H9 (cell line): ENCODE results near the gene TYK2. TPM values are rescaled to one million over a fixed set of nuclear protein-coding genes. Genes with fewer than 3 reads are reported as not detected.
A peak's percentile ranks its signal among the peaks of the same experiment; 100 is the strongest.

Source experiments
- DNase-seq: peaks from one replicate; pipeline ENCODE4 v3.0.0-alpha.2; 2017
- H2AFZ ChIP-seq: one replicate; pipeline ENCODE4 v1.6.1; 2013; ENCODE audit warnings: mild to moderate bottlenecking, low read length, control low read depth, moderate library complexity
- H2AK5ac ChIP-seq: 2 replicates; pipeline ENCODE4 v1.6.1; 2013; ENCODE audit warnings: low read length, control low read depth, mixed read lengths; ENCODE audit not compliant: insufficient read length
- H2BK120ac ChIP-seq: one replicate; pipeline ENCODE4 v1.6.1; 2013; ENCODE audit warnings: low read depth, mild to moderate bottlenecking, low read length, control low read depth, inconsistent platforms; ENCODE audit not compliant: poor library complexity, severe bottlenecking
- H2BK12ac ChIP-seq: 2 replicates; pipeline ENCODE4 v1.6.1; 2013; ENCODE audit warnings: low read length, control low read depth, mixed read lengths, low read depth; ENCODE audit not compliant: insufficient read length
- H2BK15ac ChIP-seq: 2 replicates; pipeline ENCODE4 v1.6.1; 2013; ENCODE audit warnings: low read depth, low read length, control low read depth
- H2BK20ac ChIP-seq: one replicate; pipeline ENCODE4 v1.6.1; 2013; ENCODE audit warnings: low read depth, mild to moderate bottlenecking, low read length, control low read depth, inconsistent platforms; ENCODE audit not compliant: poor library complexity, severe bottlenecking
- H2BK5ac ChIP-seq: 2 replicates; pipeline ENCODE4 v1.6.1; 2013; ENCODE audit warnings: low read length, control low read depth, mixed read lengths; ENCODE audit not compliant: insufficient read length
- H3K14ac ChIP-seq: 2 replicates; pipeline ENCODE4 v1.6.1; 2013; ENCODE audit warnings: low read length, control low read depth; ENCODE audit not compliant: insufficient read depth
- H3K18ac ChIP-seq: 2 replicates; pipeline ENCODE4 v1.6.1; 2013; ENCODE audit warnings: low read depth, mild to moderate bottlenecking, mixed read lengths, low read length, control low read depth; ENCODE audit not compliant: insufficient read length
- H3K23ac ChIP-seq: 2 replicates; pipeline ENCODE4 v1.6.1; 2013; ENCODE audit warnings: low read length, control low read depth, mixed read lengths, low read depth; ENCODE audit not compliant: insufficient read length
- H3K23me2 ChIP-seq: 2 replicates; pipeline ENCODE4 v1.6.1; 2013; ENCODE audit warnings: low read depth, mild to moderate bottlenecking, mixed read lengths, low read length, control low read depth; ENCODE audit not compliant: insufficient read length, poor library complexity, severe bottlenecking
- H3K27ac ChIP-seq: 2 replicates; pipeline ENCODE4 v1.5.1; 2013; ENCODE audit warnings: low read length, control low read depth, mixed read lengths, low read depth; ENCODE audit not compliant: insufficient read length
- H3K27me3 ChIP-seq: 2 replicates; pipeline ENCODE4 v1.6.1; 2013; ENCODE audit warnings: low read length, control low read depth, inconsistent platforms; ENCODE audit not compliant: insufficient read depth
- H3K4ac ChIP-seq: 2 replicates; pipeline ENCODE4 v1.6.1; 2013; ENCODE audit warnings: low read depth, mild to moderate bottlenecking, control low read depth, inconsistent platforms, low read length, moderate library complexity
- H3K4me1 ChIP-seq: 2 replicates; pipeline ENCODE4 v1.6.1; 2013; ENCODE audit warnings: low read length, control low read depth, inconsistent platforms; ENCODE audit not compliant: insufficient read depth
- H3K4me2 ChIP-seq: 2 replicates; pipeline ENCODE4 v1.6.1; 2013; ENCODE audit warnings: low read length, control low read depth, mixed read lengths; ENCODE audit not compliant: insufficient read length, insufficient read depth
- H3K56ac ChIP-seq: 2 replicates; pipeline ENCODE4 v1.6.1; 2013; ENCODE audit warnings: low read depth, mild to moderate bottlenecking, mixed read lengths, low read length, control low read depth; ENCODE audit not compliant: insufficient read length
- H3K79me1 ChIP-seq: 2 replicates; pipeline ENCODE4 v1.6.1; 2013; ENCODE audit warnings: low read depth, mild to moderate bottlenecking, moderate library complexity, low read length, control low read depth, inconsistent platforms; ENCODE audit not compliant: insufficient read depth, poor library complexity, severe bottlenecking
- H3K79me2 ChIP-seq: 2 replicates; pipeline ENCODE4 v1.6.1; 2013; ENCODE audit warnings: low read length, control low read depth, inconsistent platforms; ENCODE audit not compliant: insufficient read depth
- H3K9ac ChIP-seq: 2 replicates; pipeline ENCODE4 v1.6.1; 2013; ENCODE audit warnings: low read length, control low read depth, mixed read lengths; ENCODE audit not compliant: insufficient read length; ENCODE audit errors: extremely low read depth
- H3K9me3 ChIP-seq: one replicate; pipeline ENCODE4 v1.6.1; 2013; ENCODE audit warnings: low read depth, low read length, inconsistent platforms; ENCODE audit not compliant: control insufficient read depth
- H3T11ph ChIP-seq: one replicate; pipeline ENCODE4 v1.6.1; 2013; ENCODE audit warnings: mild to moderate bottlenecking, low read length, control low read depth, inconsistent platforms
- H4K20me1 ChIP-seq: one replicate; pipeline ENCODE4 v1.6.1; 2013; ENCODE audit not compliant: control insufficient read depth, insufficient read length, insufficient read depth
- H4K5ac ChIP-seq: 2 replicates; pipeline ENCODE4 v1.6.1; 2013; ENCODE audit warnings: low read depth, mild to moderate bottlenecking, mixed read lengths, low read length, control low read depth; ENCODE audit not compliant: insufficient read length
- H4K8ac ChIP-seq: replicated peaks from 2 replicates; pipeline ENCODE4 v1.6.1; 2013; ENCODE audit warnings: low read length, control low read depth, mixed read lengths, low read depth; ENCODE audit not compliant: insufficient read length
- H4K91ac ChIP-seq: 2 replicates; pipeline ENCODE4 v1.6.1; 2013; ENCODE audit warnings: low read depth, mild to moderate bottlenecking, moderate library complexity, mixed read lengths, low read length, control low read depth; ENCODE audit not compliant: insufficient read length
- H3K27ac Mint-ChIP-seq, 3 experiments: 2 replicates in 2 of 3; 3 replicates in 1 of 3; pipeline ENCODE4 v1.8.0; 2020 to 2021; ENCODE audit warnings: mixed read lengths in 3 of 3, mild to moderate bottlenecking in 1 of 3, moderate library complexity in 1 of 3
- H3K27me3 Mint-ChIP-seq: 2 replicates; pipeline ENCODE4 v1.8.0; 2021; ENCODE audit warnings: low read depth, mild to moderate bottlenecking, moderate library complexity, mixed read lengths
- H3K36me3 Mint-ChIP-seq, 3 experiments: 2 replicates in 2 of 3; 3 replicates in 1 of 3; pipeline ENCODE4 v1.8.0; 2020 to 2021; ENCODE audit warnings: low read depth in 3 of 3, mixed read lengths in 3 of 3; ENCODE audit not compliant: insufficient read depth in 1 of 3
- H3K4me1 Mint-ChIP-seq, 2 experiments: 2 replicates each; pipeline ENCODE4 v1.8.0; 2020; ENCODE audit warnings: mixed read lengths in 2 of 2
- H3K4me3 Mint-ChIP-seq, 2 experiments: 2 replicates in 1 of 2; 3 replicates in 1 of 2; pipeline ENCODE4 v1.8.0; 2020 to 2021; ENCODE audit warnings: mild to moderate bottlenecking in 2 of 2, mixed read lengths in 2 of 2, moderate library complexity in 1 of 2
- H3K9me3 Mint-ChIP-seq, 2 experiments: 2 replicates in 1 of 2; 3 replicates in 1 of 2; pipeline ENCODE4 v1.8.0; 2020; ENCODE audit warnings: mild to moderate bottlenecking in 2 of 2, mixed read lengths in 2 of 2, moderate library complexity in 1 of 2
- WGBS: extraction: QIAGEN DNeasy Blood & Tissue Kit; methylation state at CpG from one replicate; pipeline ENCODE4 v1.1.7; 2013; ENCODE audit warnings: missing lambda C conversion rate, low lambda C conversion rate, mixed read lengths; ENCODE audit not compliant: insufficient read length; ENCODE audit errors: extremely low coverage; 5-methylcytosine and 5-hydroxymethylcytosine counted together
- total RNA-seq: library from RNA; stranded (reverse); gene quantifications from 2 replicates; pipeline ENCODE4 v1.2.1, GENCODE V29; 2021
- TF ChIP-seq, protein P1 (sequence below): fragments of 200-600 bp; sonication (generic); conservative IDR thresholded peaks from 3 replicates; pipeline ENCODE4 v1.8.0; 2021; ENCODE audit warnings: antibody characterized with exemption, mild to moderate bottlenecking

Gene TYK2
- total RNA-seq, 1 experiment from 2014 or later, result 61.4 TPM

- H3K27me3 ChIP-seq, result peaks cover 49% of the 10 kb centered on the region
Observed at GRCh38 chr19:10419646-10420443, 39.5 kb upstream of the TYK2 start.

More at GRCh38 chr19:10419646-10420443, 39.5 kb upstream of the TYK2 start:
- no peak overlapping the region for H4K91ac ChIP-seq
- no peak overlapping the region for H2BK120ac ChIP-seq
- H2BK12ac ChIP-seq, result no peak overlapping the region
- TF ChIP-seq, protein P1, sequence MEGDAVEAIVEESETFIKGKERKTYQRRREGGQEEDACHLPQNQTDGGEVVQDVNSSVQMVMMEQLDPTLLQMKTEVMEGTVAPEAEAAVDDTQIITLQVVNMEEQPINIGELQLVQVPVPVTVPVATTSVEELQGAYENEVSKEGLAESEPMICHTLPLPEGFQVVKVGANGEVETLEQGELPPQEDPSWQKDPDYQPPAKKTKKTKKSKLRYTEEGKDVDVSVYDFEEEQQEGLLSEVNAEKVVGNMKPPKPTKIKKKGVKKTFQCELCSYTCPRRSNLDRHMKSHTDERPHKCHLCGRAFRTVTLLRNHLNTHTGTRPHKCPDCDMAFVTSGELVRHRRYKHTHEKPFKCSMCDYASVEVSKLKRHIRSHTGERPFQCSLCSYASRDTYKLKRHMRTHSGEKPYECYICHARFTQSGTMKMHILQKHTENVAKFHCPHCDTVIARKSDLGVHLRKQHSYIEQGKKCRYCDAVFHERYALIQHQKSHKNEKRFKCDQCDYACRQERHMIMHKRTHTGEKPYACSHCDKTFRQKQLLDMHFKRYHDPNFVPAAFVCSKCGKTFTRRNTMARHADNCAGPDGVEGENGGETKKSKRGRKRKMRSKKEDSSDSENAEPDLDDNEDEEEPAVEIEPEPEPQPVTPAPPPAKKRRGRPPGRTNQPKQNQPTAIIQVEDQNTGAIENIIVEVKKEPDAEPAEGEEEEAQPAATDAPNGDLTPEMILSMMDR, result no peak
- H3K79me1 ChIP-seq, result no peaks in the 10 kb centered on the region
- H3K27ac ChIP-seq, result no peak overlapping the region
- H3K4ac ChIP-seq, result no peak overlapping the region
- no peak overlapping the region for H2BK15ac ChIP-seq
- peaks cover 2% of the 10 kb centered on the region; the same call in 1 of the 2 replicates for H3K4me1 ChIP-seq
- no peak overlapping the region for H2BK5ac ChIP-seq
- H3K79me2 ChIP-seq, result no peaks in the 10 kb centered on the region
- no peak overlapping the region for H3K9ac ChIP-seq
- peak; percentile 97 for DNase-seq
- H4K20me1 ChIP-seq, result no peaks in the 10 kb centered on the region
- H3K18ac ChIP-seq, result no peak overlapping the region
- peak overlapping the region; percentile 68 to 83 for H3K4me3 Mint-ChIP-seq
- H3K23ac ChIP-seq, result no peak overlapping the region
- no peak overlapping the region for H3K56ac ChIP-seq
- H2AK5ac ChIP-seq, result no peak overlapping the region
- peaks cover 33 to 42% of the 10 kb centered on the region in 2 experiments for H3K4me1 Mint-ChIP-seq
- H3K36me3 Mint-ChIP-seq, result no peaks in the 10 kb centered on the region
- no CpG with 5 or more reads among the region's 61 CpGs for WGBS
- peaks cover 93% of the 10 kb centered on the region for H3K27me3 Mint-ChIP-seq
- H4K5ac ChIP-seq, result no peak overlapping the region
- peak overlapping the region in 1 of 3 experiments; percentile 0; a peak in 1 of 7 replicates for H3K27ac Mint-ChIP-seq
- peak overlapping the region; percentile 80 for H3K4me2 ChIP-seq
- no peak overlapping the region for H4K8ac ChIP-seq
- H3K9me3 Mint-ChIP-seq, result no peaks in the 10 kb centered on the region; a peak in 2 of 5 replicates
- no peaks in the 10 kb centered on the region for H3K9me3 ChIP-seq
- no peak overlapping the region for H3K14ac ChIP-seq
- H3T11ph ChIP-seq, result no peak overlapping the region
- no peak overlapping the region for H2BK20ac ChIP-seq
- H3K23me2 ChIP-seq, result peaks cover 19% of the 10 kb centered on the region
- no peak overlapping the region for H2AFZ ChIP-seq
